Measurements from ENCODE around the gene GIMD1. TPM values are rescaled to one million over a fixed set of nuclear protein-coding genes. Genes with fewer than 3 reads are reported as not detected.

GIMD1 gene
- total and polyA plus RNA-seq, 4 donors = not detected

- Histone ChIP-seq H3K27me3 (ENCODE audit: control insufficient read depth in 4 of 4, insufficient read depth in 4 of 4, low read length in 3 of 4) (no peaks in the 10 kb centered on the region), H3K36me3 (ENCODE audit: control insufficient read depth in 4 of 4, insufficient read depth in 3 of 4, low read depth in 1 of 4, low read length in 3 of 4) (peaks cover 13 to 32% (median 24%) of the 10 kb centered on the region in 4 donors), H3K27ac (ENCODE audit: low read depth in 1 of 2, low read length in 2 of 2) (peak overlapping the region; percentile 40 to 65), H3K9me3 (ENCODE audit: control insufficient read depth in 4 of 4, low read length in 3 of 4) (no peaks in the 10 kb centered on the region), H3K4me3 (ENCODE audit: low read depth in 1 of 3, low read length in 3 of 3) (no peak overlapping the region), H3K9ac (ENCODE audit: low read depth in 1 of 2, low read length in 2 of 2) (no peak overlapping the region), H3K4me1 (ENCODE audit: control insufficient read depth in 4 of 4, insufficient read depth in 4 of 4, low read length in 3 of 4) (peaks cover 2 to 10% (median 9%) of the 10 kb centered on the region in 4 donors)
- no peak for DNase-seq (ENCODE audit: low spot score)
- TF ChIP-seq HNF4A (conservative IDR thresholded peaks at IDR 0.05) (peak; percentile 86 to 94), RXRA (IDR thresholded peaks at IDR 0.05) (peak; percentile 55 to 62), TAF1 (conservative IDR thresholded peaks at IDR 0.05) (no peak), HNF4G (IDR thresholded peaks at IDR 0.05) (peak; percentile 36), MAX (IDR thresholded peaks at IDR 0.05) (no peak), GABPA (IDR thresholded peaks at IDR 0.05 in 1 of 2, conservative IDR thresholded peaks at IDR 0.05 in 1 of 2) (peak in 1 of 2 donors; percentile 36), CTCF (IDR thresholded peaks at IDR 0.05; ENCODE audit: low read depth, low read length, missing input control) (no peak), ATF3 (IDR thresholded peaks at IDR 0.05) (peak; percentile 44), YY1 (IDR thresholded peaks at IDR 0.05) (no peak), NR2F2 (IDR thresholded peaks at IDR 0.05) (peak; percentile 31), RAD21 (IDR thresholded peaks at IDR 0.05) (peak in 1 of 2 donors; percentile 17), JUND (IDR thresholded peaks at IDR 0.05) (peak; percentile 29 to 40), ZBTB33 (IDR thresholded peaks at IDR 0.05) (no peak), SP1 (IDR thresholded peaks at IDR 0.05) (peak; percentile 89), EGR1 (IDR thresholded peaks at IDR 0.05; ENCODE audit: low read depth in 2 of 2) (no peak), FOXA1 (IDR thresholded peaks at IDR 0.05) (no peak), REST (IDR thresholded peaks at IDR 0.05) (no peak), FOXA2 (IDR thresholded peaks at IDR 0.05) (peak; percentile 59)
- 31% methylated on average over 5 of the region's 5 CpGs for WGBS
Measured at GRCh38 chr4:106333186-106333585, 35.4 kb downstream of the GIMD1 start.
